Effector CD8-positive, alpha-beta T cell (primary cell): ENCODE data around the gene CMTM8.

ENCODE experiments used
- DNase-seq: peaks from one replicate; lab custom pipeline; 2025; lab: John Stamatoyannopoulos, UW

CMTM8 gene

DNA sequence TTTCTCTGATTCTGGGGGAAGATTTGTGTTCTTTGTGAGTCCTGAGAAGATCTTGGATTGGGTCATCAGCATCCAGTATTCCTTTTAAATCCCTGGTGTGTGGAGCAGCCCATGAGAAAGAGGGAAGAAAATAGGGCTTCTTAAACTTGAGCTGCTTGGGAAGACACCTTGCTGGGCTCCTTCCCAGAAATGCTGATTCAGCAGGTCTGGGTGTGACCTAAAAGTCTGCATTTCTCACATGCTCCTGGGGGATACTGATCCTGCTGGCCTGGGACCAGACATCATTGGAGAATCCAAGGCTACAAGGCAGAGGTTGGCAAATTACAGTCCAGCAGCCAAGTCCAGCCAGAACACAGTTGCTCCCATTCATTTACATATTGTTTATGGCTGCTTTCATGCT lies 99.0 kb downstream of the CMTM8 start:
- no peak for DNase-seq

DNA sequence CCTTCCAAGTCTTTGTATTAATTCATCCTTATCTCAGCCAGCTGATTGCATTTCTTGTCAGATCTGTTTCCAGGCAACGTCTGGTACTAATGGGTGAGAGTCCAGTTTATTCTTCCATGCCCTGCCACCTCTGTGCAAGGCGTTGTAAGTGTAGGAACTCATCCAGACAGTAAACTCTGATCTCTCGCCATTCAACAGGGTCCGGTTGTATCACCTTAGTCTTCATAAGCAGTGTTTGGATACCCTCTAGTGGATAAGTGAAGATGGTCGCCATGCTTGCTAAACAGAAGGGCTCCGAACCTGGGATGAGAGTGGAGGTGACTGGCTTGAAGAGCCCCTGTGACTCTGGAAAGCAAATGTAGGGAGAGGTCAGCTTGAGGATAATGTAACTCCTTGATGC lies 101.6 kb downstream of the CMTM8 start:
- DNase-seq, result no peak

DNA sequence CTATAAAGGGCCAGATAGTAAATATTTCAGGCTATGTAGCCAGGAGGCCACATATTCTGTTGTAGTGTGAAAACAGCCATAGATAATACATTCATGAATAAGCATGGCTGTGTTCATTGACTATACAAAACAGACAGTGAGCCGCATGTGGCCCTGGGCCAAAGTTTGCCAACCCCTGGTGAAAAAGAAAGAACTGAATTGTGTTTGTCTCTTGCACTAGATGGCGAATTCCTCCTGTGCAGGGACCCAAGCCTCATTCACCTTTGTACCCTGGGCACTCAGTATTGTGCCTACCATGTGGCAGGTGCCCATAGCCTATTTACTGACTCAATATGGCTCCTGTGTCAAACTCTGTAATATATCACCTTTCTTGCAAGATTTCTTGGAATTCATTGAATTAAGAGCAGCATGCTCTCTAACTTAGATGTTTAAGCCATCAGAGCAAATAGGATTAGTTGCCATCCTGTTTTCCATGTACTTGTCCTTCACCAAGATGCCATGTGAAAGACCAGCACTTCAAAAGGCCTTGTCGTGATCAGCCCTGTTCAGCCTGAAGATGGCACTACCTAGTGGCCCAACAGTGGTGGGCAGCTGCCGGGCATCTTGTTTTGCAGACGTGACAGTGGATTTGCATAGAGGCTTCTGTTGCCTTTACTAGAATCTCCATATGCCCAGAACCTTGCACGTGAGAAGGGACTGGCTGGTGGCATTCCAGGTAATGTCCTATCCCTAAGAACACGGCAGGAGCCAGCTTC lies 102.3 kb downstream of the CMTM8 start:
- no peak for DNase-seq

DNA sequence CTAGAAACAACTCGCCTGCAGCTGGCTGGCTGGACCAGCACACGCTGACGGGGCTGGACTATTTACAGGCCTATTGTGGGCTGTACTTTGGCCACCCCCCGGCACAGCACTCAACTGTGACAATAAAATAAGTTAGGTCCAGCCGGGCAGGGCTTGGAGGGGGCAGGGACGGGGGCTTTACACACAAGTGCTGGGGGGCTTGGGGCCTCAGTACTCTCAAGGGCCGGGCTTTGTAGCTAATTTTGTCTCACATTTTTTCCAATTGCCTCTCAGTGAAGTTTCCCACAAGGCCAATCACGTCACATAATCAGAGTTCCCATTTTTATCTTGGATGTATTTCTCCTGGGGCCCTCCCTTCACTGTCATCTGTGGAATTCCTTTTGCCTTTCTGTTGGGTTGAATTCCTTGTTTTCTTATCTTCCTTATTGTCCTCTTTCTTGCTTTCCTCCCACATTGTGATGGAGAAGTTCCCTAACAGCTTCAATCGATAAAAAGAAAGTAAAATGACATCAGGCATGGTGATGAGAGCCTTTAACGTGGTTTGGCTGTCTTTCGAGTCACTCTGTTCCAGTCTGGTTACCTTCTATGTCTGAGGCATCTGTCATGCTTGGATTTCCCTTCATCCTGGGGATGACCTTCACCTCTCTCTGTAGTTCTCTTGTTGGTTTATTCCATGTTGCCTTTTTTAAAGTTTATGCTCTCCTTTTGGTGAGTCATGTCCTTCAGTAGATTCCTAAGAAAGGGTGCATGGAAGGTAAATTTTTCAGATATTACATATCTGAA lies 109.1 kb downstream of the CMTM8 start:
- no peak for DNase-seq

DNA sequence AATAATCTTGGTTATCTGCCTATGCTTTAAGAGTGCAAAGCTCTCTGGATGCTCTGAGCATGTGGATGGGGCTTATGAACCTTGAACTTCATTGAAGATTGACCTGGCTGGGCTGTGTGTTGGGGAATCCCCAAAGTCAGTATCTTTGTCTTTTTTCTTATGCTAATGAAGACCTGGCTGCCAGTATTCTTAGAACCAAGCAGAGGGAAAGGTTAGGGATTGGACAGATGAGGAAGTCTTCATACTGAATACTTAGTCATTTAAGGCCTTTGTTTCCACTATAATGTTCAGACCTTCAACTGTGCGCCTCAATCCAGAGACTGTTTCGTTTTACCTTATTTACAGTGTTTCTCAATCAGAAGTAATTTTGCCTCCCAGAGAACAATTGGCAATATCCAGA lies 110.7 kb downstream of the CMTM8 start:
- DNase-seq, result no peak

DNA sequence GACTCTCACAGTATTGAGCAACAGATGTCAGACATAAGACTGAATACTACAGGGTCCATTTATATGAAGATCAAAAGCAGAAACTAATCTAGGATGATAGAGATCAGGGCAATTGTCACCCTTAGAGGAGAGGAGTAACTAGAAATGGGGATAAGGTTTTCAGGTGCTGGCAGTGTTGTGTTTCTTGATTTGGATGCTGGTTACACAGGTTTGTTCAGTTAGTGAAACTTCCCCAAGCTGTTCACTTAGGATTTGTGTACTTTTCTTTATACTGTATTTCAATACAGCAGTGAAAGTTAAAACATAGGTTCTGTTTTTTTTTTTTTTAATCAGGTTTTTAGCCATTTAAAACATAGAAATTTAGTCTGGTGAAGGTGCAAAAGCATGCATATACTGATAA lies 114.1 kb downstream of the CMTM8 start:
- no peak for DNase-seq

DNA sequence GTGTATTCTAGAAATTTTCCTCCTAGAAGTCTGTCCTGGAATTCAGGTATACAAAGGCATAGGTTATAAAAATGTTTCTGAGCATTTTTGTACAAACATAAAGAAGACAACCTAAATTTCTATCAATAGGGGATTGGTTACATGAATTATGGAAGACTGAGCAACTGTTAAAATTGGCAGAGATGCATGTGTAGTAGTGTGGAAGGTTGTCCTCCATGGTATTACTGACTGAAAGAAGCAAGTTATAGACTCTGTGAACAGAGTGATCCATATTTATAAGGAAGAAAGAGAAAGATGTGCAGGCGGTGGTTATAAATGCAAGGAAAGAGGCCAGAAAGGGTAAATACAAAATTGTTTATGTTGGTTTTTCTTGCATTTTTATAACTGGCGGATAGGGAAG lies 114.9 kb downstream of the CMTM8 start:
- DNase-seq, result no peak

DNA sequence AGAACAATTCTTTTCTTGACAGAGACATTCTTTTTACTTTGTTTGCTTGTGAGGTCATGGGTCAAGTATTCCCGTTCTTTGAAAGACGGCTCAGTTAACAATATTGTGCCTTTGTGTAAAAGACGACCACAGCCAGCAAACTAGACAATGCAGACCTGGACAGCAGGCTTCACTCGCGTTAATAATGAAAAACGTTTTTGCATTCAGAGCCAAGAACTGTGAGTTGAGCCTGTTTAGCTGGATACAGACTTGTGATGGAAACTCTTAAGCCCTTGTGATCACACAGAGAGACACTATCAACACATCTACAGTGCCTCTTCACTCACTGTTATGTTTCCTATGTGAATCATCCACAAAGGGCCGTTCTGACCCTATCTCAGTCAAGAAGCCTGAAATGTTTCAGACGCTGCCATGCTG lies 115.9 kb downstream of the CMTM8 start:
- no peak for DNase-seq

DNA sequence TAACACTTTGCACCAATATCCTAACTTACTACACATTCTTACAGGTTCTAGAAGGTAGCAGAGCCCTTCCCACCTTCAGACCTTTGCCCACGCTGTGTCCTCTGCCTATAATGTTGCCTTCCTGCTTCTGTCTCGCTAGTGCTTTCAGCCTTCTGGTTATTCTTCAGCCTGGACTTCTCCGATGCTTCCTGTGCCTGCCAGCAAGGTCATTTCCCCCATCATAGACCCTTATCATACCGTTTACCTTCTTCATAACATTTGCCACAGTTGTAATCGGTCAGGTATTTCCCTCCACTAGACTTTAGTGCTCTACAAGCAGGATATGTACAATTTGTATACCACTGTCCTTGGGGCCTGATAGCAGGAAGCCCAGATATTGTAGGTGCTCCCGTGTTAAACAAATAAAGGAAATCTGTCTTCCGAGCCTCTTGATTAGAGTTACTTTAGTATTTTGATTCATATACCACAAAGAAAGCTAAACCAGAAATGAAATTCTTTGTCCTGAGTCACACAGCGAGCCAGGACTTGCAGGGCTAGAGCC lies 117.3 kb downstream of the CMTM8 start:
- DNase-seq, result no peak

DNA sequence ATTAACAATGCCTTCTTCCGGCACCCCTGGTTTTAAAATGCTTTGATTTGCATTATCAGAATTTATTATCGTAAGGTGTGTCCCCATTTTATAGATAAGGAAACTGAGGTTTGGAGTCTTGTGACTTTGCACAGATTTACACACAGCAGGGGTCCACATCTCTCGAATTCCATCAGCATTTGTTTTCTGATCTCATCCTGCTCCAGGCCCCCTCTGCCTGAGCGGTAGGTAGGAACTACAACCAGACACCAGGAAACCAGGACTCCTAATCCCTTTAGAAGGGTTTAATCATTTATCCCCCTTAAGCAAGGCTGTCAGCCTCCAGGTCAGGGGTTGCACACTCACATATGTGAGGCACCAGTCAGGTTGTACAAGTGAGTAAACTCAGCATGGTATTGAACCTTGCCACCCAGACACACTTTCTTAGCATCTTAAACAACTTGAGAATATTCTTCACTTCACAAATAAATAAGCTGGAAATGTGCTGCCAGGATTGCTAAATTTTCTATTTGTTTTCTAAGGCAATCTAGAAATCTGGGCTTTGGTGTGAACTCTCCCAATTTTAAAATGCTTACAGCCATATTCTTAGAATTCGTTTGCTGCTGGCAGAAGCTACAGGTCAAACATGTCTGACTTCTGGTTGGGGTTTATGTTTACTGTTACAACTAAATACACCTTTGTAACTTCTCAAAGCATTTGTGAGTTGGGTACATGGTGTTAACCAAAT lies 121.4 kb downstream of the CMTM8 start:
- DNase-seq, result no peak

DNA sequence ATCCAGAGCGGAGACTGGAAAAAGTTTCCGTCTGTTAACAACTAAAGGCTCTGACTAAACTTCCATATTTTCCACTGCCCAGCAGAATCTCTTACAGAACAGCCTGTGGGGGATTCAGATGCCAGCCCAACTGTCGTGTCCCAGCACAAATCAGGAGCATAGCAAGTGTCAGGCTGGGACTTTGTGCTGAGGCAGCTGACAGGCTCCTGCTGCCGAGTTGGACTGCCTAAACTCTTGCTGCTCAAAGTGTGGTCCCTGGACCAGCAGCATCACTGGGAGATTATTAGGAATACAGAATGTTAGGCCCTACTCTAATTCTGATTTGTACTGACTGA lies 122.0 kb downstream of the CMTM8 start:
- DNase-seq, result no peak

DNA sequence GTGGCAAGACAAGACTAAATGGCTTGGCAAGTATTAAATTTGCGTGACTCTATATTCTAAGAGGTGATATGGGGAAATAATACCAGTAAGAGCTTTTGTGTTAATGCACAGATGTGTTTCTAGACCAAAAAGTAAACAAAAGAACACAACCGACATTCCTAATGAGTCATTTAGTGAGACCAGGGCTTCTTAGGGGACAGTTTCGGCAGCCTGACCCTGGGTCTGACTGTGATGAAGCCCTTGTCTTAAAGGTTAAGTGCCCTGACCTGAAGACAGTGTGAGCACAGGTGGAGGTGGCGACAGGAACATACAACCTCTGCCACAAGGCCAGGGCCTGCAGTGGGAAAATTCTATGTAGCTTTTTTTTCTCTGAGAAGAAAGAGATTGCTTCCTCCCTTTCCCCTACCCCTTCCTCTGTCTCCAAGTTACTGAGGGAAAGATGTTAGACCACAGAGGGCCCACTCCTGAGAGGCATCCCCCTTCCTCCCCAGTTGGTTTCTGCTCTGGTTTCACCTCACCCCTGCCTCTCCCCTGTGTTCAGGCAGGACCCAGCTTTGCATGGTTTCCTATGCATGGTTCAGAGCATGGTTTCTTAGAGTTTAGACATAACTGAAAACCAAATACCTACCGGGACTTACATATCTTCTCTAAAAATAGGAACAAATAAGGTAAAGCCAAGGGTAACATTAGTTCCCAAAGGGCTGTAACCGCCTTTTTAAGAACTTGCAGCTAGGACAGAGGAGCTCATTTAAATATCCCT lies 128.3 kb downstream of the CMTM8 start:
- no peak for DNase-seq

DNA sequence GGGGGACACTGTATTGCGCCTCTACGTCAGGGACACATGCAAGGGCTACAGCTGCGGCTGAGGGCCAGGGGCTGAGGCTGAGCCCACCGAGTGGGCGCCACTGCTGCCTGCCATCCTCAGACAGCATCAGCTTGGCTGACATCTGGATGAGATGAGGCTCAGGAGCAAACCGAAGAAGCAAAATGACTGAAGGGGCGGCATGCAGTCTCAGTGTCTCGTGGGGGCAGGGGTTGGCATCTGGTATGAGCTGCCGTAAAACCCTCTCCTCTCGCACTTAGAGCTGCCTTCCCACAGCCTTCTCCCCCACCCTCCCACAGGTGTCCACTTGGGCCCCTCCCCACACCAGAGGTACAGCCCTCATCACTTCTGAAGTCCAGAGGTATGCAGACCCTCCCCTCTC lies 129.0 kb downstream of the CMTM8 start:
- DNase-seq, result no peak

DNA sequence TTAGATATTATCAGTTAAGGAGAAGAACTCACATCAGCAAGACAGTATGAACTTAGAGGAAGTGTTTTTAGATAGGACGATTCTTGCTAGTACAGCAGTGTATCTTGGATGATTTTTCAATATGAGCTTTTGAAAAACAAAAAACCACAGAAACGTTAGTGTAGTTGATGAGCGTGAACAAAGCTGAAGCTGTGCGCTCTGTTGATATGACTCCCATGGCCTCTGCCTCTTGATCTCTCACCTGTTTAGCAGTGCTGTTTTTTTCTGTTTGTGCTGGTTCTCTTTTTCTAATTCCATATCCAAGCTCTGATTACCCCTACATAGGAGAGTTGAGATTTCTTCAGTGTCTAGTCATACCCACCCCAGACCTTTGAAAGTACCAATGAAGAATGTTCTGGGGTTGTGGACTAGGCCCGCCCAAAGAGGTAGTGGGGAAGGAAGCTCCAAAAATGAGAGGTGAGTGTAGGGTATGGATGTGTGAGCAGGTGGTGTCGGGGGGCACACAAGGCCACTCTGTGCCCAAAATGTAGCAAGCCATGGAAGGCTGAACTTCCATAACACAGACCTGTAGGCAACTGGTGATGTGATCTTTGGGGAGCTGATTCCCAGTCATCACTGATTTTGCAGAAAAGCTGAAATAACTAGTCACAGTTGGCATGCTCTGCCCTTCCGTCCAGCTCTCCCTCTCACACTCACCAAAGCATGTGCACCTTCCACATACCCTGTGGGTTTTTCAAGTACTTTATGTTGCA lies 133.2 kb downstream of the CMTM8 start:
- no peak for DNase-seq

DNA sequence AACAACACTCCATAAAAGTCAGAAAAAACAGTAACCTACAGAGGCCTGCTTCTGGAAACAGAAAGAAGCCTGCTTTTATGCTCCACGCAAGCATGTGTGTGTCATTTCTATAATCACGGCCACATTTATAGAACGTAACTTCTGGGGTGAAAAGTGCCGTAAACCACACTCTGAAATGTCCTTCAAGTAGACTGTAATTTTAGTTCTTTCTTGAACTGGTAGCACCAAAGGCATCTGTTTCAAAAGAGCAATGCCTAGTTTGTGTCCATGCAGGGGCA lies 133.7 kb downstream of the CMTM8 start:
- DNase-seq, result no peak

DNA sequence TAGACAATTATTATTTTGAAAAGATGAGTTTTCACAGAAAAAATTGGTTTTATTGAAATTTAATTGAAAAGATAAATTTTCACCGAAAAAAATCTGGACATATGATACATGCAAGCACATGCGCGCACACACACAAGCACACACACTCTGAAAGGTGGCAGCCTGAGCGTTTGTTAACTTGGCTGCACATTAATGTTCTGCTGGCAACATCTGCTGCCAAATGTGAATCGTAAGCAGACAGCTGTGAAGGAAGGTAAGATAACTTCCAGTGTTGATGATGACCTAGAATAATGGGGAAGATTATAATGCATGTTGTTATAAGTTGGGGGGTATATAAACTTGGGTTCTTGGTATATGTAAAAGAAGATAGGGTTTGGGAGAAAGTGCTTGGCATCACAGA lies 134.8 kb downstream of the CMTM8 start:
- no peak for DNase-seq

DNA sequence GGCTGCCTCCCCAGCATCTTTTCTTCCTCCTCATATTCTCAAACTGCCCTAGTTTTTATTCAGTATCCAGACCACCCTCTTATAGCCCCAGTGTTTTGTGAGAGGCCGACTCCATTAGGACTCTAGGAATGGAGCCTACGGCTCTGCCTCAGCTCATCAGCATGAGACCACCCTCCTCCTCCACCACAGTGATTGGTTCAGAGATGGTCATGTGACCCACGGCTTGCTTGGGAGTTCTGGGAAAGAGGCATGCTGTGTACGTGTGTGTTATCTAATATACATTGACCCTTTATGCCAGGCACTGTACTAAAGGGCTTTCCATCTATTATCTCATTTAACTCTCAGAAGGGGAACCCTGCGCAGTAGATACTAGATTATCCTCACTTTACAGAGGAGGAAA lies 135.4 kb downstream of the CMTM8 start:
- DNase-seq, result no peak

DNA sequence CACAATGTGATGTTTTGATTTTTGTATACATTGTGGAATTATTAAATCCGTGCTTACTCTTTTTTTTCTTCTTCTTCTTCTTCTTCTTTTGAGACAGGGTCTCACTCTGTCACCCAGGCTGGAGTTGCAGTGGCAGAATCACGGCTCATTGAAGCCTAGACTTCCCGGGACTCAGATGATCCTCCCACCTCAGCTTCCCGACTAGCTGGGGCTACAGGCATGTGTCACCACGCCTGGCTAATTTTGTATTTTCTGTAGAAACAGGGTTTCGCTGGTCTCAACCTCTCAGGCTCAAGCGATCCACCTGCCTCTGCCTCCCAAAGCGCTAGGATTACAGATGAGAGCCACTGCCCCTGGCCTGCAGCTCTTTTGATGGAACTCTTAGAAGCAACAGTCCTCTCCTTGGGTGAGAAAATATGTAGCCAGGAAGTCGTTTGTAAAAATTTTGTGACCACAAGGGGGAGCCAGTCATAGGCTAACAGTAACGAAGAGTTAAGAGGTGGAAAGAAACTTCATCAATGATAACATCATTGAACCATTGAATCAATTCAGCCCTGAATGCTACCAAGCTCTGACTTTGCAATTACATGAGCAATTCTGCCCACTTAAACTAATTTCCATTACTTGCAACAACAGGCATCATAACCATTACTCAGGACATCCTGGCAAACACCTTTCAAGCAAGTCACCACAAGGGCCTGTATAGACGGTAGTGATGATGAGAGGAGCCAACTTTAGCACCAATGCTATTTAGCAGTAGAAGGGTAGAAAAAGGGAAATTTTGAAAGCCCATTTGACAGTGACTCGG lies 136.5 kb downstream of the CMTM8 start:
- DNase-seq, result peak; percentile 50

DNA sequence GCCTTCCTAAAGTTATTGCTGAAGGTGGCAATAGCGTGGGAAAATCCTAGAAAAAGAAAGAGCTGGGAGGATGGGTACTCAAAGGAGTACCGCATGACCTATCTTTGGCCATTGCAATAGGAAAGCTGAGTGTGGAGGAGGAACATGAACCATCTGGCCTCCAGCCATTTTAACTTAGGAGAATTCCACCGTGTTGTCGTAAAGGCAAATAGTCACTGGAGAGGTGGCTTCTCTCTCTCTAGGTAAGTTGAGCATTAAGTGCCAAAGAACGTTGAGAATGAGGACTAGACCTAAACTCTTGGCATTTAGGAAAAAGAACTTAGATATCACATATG lies 137.1 kb downstream of the CMTM8 start:
- DNase-seq, result no peak

DNA sequence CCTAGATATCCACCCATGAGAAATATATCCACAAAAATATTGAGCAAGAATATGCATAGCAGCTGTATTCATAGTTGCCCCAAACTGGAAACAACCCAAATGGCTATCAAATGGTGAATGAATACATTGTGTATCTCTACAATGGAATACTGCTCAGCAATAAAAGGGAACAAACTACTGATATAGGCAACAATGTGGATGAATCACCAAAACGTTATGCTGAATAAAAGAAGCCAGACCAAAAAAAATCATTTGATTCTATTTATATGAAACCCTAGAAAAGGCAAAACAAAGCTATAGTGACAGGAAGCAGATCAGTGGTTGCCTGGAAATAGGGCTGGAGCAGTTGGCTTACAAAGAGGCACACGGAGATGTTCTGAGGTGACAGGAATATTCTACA lies 137.6 kb downstream of the CMTM8 start:
- DNase-seq, result no peak
